Vagina (tissue), 2 donors: ENCODE results near the gene MAD2L1BP.

Source experiments
- CTCF ChIP-seq, 3 experiments: fragments of 450-650 bp in 2 of 3; fragments of 200-600 bp in 1 of 3; sonication (generic) in 1 of 3; IDR thresholded peaks; one replicate each; pipeline ENCODE4 v1.5.1; 2017 to 2019; ENCODE audit warnings: antibody characterized with exemption in 3 of 3, mild to moderate bottlenecking in 2 of 3, moderate library complexity in 2 of 3
- POLR2A ChIP-seq, 2 donors: fragments of 450-650 bp; IDR thresholded peaks; one replicate each; pipeline ENCODE4 v1.6.1; 2017; ENCODE audit warnings: antibody characterized with exemption in 2 of 2, mild to moderate bottlenecking in 2 of 2, moderate library complexity in 2 of 2
- POLR2AphosphoS5 ChIP-seq, 2 donors: sonication (generic); formaldehyde crosslinking; IDR thresholded peaks; one replicate each; pipeline ENCODE4 v1.9.0; 2017; ENCODE audit warnings: antibody characterized with exemption in 2 of 2, mild to moderate bottlenecking in 2 of 2, low read depth in 1 of 2; ENCODE audit not compliant: insufficient read depth in 1 of 2

GRCh38 chr6:43658161-43658560 lies 22.5 kb downstream of the MAD2L1BP start:
- TF ChIP-seq CTCF (IDR thresholded peaks at IDR 0.05) (no peak), POLR2AphosphoS5 (IDR thresholded peaks at IDR 0.05; ENCODE audit: insufficient read depth in 1 of 2, low read depth in 1 of 2) (no peak), POLR2A (IDR thresholded peaks at IDR 0.05) (no peak)
